Suprapubic skin (tissue), 4 donors: ENCODE results near the gene S100PBP.

Experiments
- POLR2A ChIP-seq, 2 donors: fragments of 450-650 bp; IDR thresholded peaks; one replicate each; pipeline ENCODE4 v1.6.1; 2017; ENCODE audit warnings: antibody characterized with exemption in 2 of 2, mild to moderate bottlenecking in 2 of 2, moderate library complexity in 2 of 2
- POLR2AphosphoS5 ChIP-seq, 3 donors: sonication (generic); formaldehyde crosslinking; IDR thresholded peaks; one replicate each; pipeline ENCODE4 v1.6.1; 2017; ENCODE audit warnings: antibody characterized with exemption in 3 of 3
- TF ChIP-seq, protein P1 (sequence below), 2 donors: fragments of 200-600 bp in 1 of 2; fragments of 450-650 bp in 1 of 2; sonication (generic) in 1 of 2; IDR thresholded peaks; one replicate each; pipeline ENCODE4 v1.5.1; 2016 to 2019; ENCODE audit warnings: antibody characterized with exemption in 2 of 2, mild to moderate bottlenecking in 1 of 2, moderate library complexity in 1 of 2

DNA sequence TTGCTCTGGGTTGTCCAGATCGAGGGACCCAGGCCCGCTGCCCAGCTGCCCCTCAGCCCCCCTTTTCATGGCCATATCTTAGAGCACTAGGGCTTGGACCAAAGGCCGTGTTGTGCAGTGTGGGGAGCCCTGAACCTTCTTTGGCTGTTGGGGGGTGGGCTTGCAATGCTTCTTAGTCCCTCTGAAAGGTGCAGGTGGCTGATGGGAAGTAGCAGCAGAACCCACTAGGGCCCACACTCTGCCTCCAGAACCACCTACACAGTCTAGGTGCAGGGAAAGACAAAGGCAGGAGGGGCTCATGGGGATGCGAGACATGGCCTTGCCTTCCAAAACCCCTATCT lies 66.5 kb downstream of the S100PBP start:
- TF ChIP-seq, protein P1, sequence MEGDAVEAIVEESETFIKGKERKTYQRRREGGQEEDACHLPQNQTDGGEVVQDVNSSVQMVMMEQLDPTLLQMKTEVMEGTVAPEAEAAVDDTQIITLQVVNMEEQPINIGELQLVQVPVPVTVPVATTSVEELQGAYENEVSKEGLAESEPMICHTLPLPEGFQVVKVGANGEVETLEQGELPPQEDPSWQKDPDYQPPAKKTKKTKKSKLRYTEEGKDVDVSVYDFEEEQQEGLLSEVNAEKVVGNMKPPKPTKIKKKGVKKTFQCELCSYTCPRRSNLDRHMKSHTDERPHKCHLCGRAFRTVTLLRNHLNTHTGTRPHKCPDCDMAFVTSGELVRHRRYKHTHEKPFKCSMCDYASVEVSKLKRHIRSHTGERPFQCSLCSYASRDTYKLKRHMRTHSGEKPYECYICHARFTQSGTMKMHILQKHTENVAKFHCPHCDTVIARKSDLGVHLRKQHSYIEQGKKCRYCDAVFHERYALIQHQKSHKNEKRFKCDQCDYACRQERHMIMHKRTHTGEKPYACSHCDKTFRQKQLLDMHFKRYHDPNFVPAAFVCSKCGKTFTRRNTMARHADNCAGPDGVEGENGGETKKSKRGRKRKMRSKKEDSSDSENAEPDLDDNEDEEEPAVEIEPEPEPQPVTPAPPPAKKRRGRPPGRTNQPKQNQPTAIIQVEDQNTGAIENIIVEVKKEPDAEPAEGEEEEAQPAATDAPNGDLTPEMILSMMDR (IDR thresholded peaks at IDR 0.05) = no peak
- TF ChIP-seq POLR2AphosphoS5 (IDR thresholded peaks at IDR 0.05) (no peak), POLR2A (IDR thresholded peaks at IDR 0.05) (no peak)
